ENCODE measurements around the gene USP22. TPM values are rescaled to one million over a fixed set of nuclear protein-coding genes. Genes with fewer than 3 reads are reported as not detected.

Gene USP22
- total and polyA plus RNA-seq, 2 experiments from 2014 or later = 68.9 to 296 TPM

GRCh38 chr17:21031756-21032396 is 10.9 kb downstream of the USP22 start:
- H3K4me1 ChIP-seq (ENCODE audit: insufficient read depth) = peaks cover 66% of the 10 kb centered on the region
- H3K36me3 Mint-ChIP-seq (ENCODE audit: low read depth) = peaks cover 51% of the 10 kb centered on the region
- no peaks in the 10 kb centered on the region for H3K27me3 ChIP-seq (ENCODE audit: insufficient read depth)
- H3K36me3 ChIP-seq (ENCODE audit: insufficient read depth) = peaks cover 19% of the 10 kb centered on the region
- no peak overlapping the region for H2AFZ ChIP-seq
- H3K9me3 Mint-ChIP-seq = no peaks in the 10 kb centered on the region
- DNase-seq (ENCODE audit: low spot score) (no peak), ATAC-seq (no peak)
- no peak overlapping the region for H3K4me3 Mint-ChIP-seq
- TF ChIP-seq STAT1 (IDR thresholded peaks at IDR 0.05; ENCODE audit: unreplicated experiment) (no peak), EZH2 (IDR thresholded peaks at IDR 0.05; ENCODE audit: low read depth, unreplicated experiment) (no peak), POLR2AphosphoS5 (IDR thresholded peaks at IDR 0.05; ENCODE audit: low read depth) (no peak)
- H3K79me2 ChIP-seq (replicated peaks; ENCODE audit: insufficient read depth) = peaks cover 98% of the 10 kb centered on the region
- H3F3A ChIP-seq (replicated peaks; ENCODE audit: low read depth) = peaks cover 18% of the 10 kb centered on the region
- peak overlapping the region; percentile 50; the same call in 1 of the 2 replicates for H3K27ac Mint-ChIP-seq
- H4K20me1 ChIP-seq (replicated peaks; ENCODE audit: insufficient read depth) = peaks cover 89% of the 10 kb centered on the region
- no peak overlapping the region; the same call in 1 of the 2 replicates for H3K4me2 ChIP-seq
- H3K4me1 Mint-ChIP-seq = peaks cover 69% of the 10 kb centered on the region
- no peak overlapping the region for H3K4me3 ChIP-seq
- no peaks in the 10 kb centered on the region for H3K9me2 ChIP-seq (ENCODE audit: insufficient read depth)
- H3K27ac ChIP-seq (ENCODE audit: low read depth) = 0 out of 2 replicates have a peak overlapping the region, but pooled peaks have one; percentile 60
- H3K27me3 Mint-ChIP-seq (ENCODE audit: insufficient read depth, low read depth, poor library complexity) = peaks cover 3% of the 10 kb centered on the region

DNA sequence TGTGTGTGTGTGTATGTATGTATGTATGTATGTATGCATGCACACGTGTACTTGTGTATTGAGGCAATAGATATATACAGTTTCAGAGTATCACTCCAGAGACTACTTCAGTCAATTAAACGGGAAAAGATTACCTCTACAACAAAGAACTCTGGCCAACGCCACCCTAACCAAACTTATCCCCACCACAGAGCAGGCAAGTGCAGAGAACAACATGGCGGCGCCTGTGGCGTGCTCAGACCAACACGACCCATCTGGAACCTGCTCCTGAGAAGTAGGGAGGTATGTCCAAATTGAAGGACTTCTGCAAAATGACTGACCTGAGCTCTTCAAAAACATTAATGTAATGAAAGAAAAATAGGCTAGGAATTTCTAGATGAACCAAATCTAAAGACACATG is 12.4 kb downstream of the USP22 start:
- H3K79me2 ChIP-seq (replicated peaks; ENCODE audit: insufficient read depth) = peaks cover 98% of the 10 kb centered on the region
- peaks cover 89% of the 10 kb centered on the region for H4K20me1 ChIP-seq (replicated peaks; ENCODE audit: insufficient read depth)
- peak overlapping the region; percentile 4; the same call in 1 of the 2 replicates for H3K4me2 ChIP-seq
- 0 out of 2 replicates have a peak overlapping the region, but pooled peaks have one; percentile 29 for H3K27ac Mint-ChIP-seq
- no peak overlapping the region for H3K4me3 Mint-ChIP-seq
- H3K4me1 ChIP-seq (ENCODE audit: insufficient read depth) = peaks cover 52% of the 10 kb centered on the region
- peaks cover 52% of the 10 kb centered on the region for H3K36me3 Mint-ChIP-seq (ENCODE audit: low read depth)
- TF ChIP-seq REST (IDR thresholded peaks at IDR 0.05; ENCODE audit: unreplicated experiment) = no peak
- no peak for DNase-seq (ENCODE audit: low spot score)
- H3K27me3 Mint-ChIP-seq (ENCODE audit: insufficient read depth, low read depth, poor library complexity) = no peaks in the 10 kb centered on the region
- H3K4me1 Mint-ChIP-seq = peaks cover 55% of the 10 kb centered on the region
- H3K4me3 ChIP-seq = no peak overlapping the region
- no peaks in the 10 kb centered on the region for H3K27me3 ChIP-seq (ENCODE audit: insufficient read depth)
- no peaks in the 10 kb centered on the region for H3K9me3 Mint-ChIP-seq
- H3F3A ChIP-seq (replicated peaks; ENCODE audit: low read depth) = peaks cover 26% of the 10 kb centered on the region
- ATAC-seq = no peak
- no peak overlapping the region for H2AFZ ChIP-seq
- peaks cover 23% of the 10 kb centered on the region for H3K36me3 ChIP-seq (ENCODE audit: insufficient read depth)
- no peak overlapping the region for H3K27ac ChIP-seq (ENCODE audit: low read depth)
- no peaks in the 10 kb centered on the region for H3K9me2 ChIP-seq (ENCODE audit: insufficient read depth)

DNA sequence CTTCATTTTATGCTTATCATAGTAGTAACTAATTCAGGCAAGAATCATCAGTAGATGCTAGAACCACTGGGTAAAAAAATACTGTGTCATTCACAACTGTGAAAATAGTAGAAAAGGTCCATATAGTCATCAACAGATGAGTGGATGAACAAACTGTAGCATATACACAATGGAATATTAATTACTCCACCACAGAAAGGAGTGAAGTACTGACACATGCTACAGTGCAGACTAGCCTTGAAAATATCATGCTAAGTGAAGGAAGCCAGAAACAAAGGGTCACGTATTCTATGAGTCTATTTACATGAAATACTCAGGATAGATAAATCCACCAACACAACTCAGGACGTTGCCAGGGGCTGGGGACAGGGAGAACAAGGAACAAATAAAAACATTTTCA is 13.3 kb downstream of the USP22 start:
- Histone ChIP-seq H3K27me3 (ENCODE audit: insufficient read depth) (no peaks in the 10 kb centered on the region), H3K4me3 (no peak overlapping the region), H3K79me2 (replicated peaks; ENCODE audit: insufficient read depth) (peaks cover 98% of the 10 kb centered on the region), H3K4me1 (ENCODE audit: insufficient read depth) (peaks cover 44% of the 10 kb centered on the region), H3K4me2 (0 out of 2 replicates have a peak overlapping the region, but pooled peaks have one; percentile 4), H2AFZ (no peak overlapping the region), H3K36me3 (ENCODE audit: insufficient read depth) (peaks cover 26% of the 10 kb centered on the region), H3K27ac (ENCODE audit: low read depth) (no peak overlapping the region; the same call in 1 of the 2 replicates), H3F3A (replicated peaks; ENCODE audit: low read depth) (peaks cover 27% of the 10 kb centered on the region), H3K9me2 (ENCODE audit: insufficient read depth) (no peaks in the 10 kb centered on the region), H4K20me1 (replicated peaks; ENCODE audit: insufficient read depth) (peaks cover 91% of the 10 kb centered on the region)
- no peak overlapping the region for H3K4me3 Mint-ChIP-seq
- ATAC-seq (no peak), DNase-seq (ENCODE audit: low spot score) (no peak)
- peaks cover 56% of the 10 kb centered on the region for H3K36me3 Mint-ChIP-seq (ENCODE audit: low read depth)
- H3K27me3 Mint-ChIP-seq (ENCODE audit: insufficient read depth, low read depth, poor library complexity) = no peaks in the 10 kb centered on the region
- H3K4me1 Mint-ChIP-seq = peaks cover 46% of the 10 kb centered on the region
- H3K9me3 Mint-ChIP-seq = no peaks in the 10 kb centered on the region
- no peak overlapping the region for H3K27ac Mint-ChIP-seq
- TF ChIP-seq, protein P1, sequence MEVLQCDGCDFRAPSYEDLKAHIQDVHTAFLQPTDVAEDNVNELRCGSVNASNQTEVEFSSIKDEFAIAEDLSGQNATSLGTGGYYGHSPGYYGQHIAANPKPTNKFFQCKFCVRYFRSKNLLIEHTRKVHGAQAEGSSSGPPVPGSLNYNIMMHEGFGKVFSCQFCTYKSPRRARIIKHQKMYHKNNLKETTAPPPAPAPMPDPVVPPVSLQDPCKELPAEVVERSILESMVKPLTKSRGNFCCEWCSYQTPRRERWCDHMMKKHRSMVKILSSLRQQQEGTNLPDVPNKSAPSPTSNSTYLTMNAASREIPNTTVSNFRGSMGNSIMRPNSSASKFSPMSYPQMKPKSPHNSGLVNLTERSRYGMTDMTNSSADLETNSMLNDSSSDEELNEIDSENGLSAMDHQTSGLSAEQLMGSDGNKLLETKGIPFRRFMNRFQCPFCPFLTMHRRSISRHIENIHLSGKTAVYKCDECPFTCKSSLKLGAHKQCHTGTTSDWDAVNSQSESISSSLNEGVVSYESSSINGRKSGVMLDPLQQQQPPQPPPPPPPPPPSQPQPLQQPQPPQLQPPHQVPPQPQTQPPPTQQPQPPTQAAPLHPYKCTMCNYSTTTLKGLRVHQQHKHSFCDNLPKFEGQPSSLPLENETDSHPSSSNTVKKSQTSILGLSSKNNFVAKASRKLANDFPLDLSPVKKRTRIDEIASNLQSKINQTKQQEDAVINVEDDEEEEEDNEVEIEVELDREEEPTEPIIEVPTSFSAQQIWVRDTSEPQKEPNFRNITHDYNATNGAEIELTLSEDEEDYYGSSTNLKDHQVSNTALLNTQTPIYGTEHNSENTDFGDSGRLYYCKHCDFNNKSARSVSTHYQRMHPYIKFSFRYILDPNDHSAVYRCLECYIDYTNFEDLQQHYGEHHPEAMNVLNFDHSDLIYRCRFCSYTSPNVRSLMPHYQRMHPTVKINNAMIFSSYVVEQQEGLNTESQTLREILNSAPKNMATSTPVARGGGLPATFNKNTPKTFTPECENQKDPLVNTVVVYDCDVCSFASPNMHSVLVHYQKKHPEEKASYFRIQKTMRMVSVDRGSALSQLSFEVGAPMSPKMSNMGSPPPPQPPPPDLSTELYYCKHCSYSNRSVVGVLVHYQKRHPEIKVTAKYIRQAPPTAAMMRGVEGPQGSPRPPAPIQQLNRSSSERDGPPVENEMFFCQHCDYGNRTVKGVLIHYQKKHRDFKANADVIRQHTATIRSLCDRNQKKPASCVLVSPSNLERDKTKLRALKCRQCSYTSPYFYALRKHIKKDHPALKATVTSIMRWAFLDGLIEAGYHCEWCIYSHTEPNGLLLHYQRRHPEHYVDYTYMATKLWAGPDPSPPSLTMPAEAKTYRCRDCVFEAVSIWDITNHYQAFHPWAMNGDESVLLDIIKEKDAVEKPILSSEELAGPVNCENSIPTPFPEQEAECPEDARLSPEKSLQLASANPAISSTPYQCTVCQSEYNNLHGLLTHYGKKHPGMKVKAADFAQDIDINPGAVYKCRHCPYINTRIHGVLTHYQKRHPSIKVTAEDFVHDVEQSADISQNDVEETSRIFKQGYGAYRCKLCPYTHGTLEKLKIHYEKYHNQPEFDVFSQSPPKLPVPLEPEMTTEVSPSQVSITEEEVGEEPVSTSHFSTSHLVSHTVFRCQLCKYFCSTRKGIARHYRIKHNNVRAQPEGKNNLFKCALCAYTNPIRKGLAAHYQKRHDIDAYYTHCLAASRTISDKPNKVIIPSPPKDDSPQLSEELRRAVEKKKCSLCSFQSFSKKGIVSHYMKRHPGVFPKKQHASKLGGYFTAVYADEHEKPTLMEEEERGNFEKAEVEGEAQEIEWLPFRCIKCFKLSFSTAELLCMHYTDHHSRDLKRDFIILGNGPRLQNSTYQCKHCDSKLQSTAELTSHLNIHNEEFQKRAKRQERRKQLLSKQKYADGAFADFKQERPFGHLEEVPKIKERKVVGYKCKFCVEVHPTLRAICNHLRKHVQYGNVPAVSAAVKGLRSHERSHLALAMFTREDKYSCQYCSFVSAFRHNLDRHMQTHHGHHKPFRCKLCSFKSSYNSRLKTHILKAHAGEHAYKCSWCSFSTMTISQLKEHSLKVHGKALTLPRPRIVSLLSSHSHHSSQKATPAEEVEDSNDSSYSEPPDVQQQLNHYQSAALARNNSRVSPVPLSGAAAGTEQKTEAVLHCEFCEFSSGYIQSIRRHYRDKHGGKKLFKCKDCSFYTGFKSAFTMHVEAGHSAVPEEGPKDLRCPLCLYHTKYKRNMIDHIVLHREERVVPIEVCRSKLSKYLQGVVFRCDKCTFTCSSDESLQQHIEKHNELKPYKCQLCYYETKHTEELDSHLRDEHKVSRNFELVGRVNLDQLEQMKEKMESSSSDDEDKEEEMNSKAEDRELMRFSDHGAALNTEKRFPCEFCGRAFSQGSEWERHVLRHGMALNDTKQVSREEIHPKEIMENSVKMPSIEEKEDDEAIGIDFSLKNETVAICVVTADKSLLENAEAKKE (CRISPR knock-in tag; IDR thresholded peaks at IDR 0.05) = no peak
- no peak for TF ChIP-seq CREB1 (CRISPR knock-in tag; IDR thresholded peaks at IDR 0.05; ENCODE audit: low read depth)

Data from GM23338 (cell line).